OCI-LY1 (cell line): ENCODE data around the gene ABI3.

Experiments
- CTCF ChIP-seq: fragments of 200-600 bp; sonication (generic), shearing (Covaris generic); IDR thresholded peaks from 2 replicates; pipeline ENCODE4 v1.5.1; 2017; ENCODE audit warnings: mild to moderate bottlenecking, antibody characterized with exemption, low read length, moderate library complexity, mixed read lengths
- EZH2 ChIP-seq: fragments of 200-600 bp; sonication (generic), shearing (Covaris generic); IDR thresholded peaks from 2 replicates; pipeline ENCODE4 v1.8.0; 2017; ENCODE audit warnings: borderline replicate concordance, mixed run types, mild to moderate bottlenecking, antibody characterized with exemption, low read length, moderate library complexity, mixed read lengths

GRCh38 chr17:49165143-49165542, 45.4 kb upstream of the ABI3 start:
- no peak for TF ChIP-seq CTCF
- TF ChIP-seq EZH2 = no peak
